C4-2B (cell line): ENCODE results near the gene ZNF275.

Source experiments
- ZFX ChIP-seq: fragments of 450-650 bp; IDR thresholded peaks from 2 replicates; pipeline ENCODE4 v1.6.1; 2017
- TF ChIP-seq, protein P1 (sequence below): fragments of 450-650 bp; conservative IDR thresholded peaks from 2 replicates; pipeline ENCODE4 v1.5.1; 2017; ENCODE audit warnings: mild to moderate bottlenecking

- TF ChIP-seq, protein P1, sequence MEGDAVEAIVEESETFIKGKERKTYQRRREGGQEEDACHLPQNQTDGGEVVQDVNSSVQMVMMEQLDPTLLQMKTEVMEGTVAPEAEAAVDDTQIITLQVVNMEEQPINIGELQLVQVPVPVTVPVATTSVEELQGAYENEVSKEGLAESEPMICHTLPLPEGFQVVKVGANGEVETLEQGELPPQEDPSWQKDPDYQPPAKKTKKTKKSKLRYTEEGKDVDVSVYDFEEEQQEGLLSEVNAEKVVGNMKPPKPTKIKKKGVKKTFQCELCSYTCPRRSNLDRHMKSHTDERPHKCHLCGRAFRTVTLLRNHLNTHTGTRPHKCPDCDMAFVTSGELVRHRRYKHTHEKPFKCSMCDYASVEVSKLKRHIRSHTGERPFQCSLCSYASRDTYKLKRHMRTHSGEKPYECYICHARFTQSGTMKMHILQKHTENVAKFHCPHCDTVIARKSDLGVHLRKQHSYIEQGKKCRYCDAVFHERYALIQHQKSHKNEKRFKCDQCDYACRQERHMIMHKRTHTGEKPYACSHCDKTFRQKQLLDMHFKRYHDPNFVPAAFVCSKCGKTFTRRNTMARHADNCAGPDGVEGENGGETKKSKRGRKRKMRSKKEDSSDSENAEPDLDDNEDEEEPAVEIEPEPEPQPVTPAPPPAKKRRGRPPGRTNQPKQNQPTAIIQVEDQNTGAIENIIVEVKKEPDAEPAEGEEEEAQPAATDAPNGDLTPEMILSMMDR: no peak
- no peak for TF ChIP-seq ZFX
Observed at GRCh38 chrX:153381684-153382532, 48.0 kb downstream of the ZNF275 start.
